Endothelial cell of umbilical vein (primary cell): ENCODE measurements around the gene PDZD4. TPM values are rescaled to one million over a fixed set of nuclear protein-coding genes. Genes with fewer than 3 reads are reported as not detected.

Experiments
- BruUV-seq: library from RNA; stranded (reverse); fragments of 400-500 nt; replicated peaks from 2 replicates; lab custom pipeline; 2021; lab: Mats Ljungman, UMichigan
- CTCF ChIA-PET: fragments of 300-600, 350-600 bp; sonication (Branson Sonifier 250); formaldehyde crosslinking; loops from one replicate; lab custom pipeline; 2021; ENCODE audit warnings: antibody characterized with exemption, inconsistent platforms; lab: Charles Lee
- POLR2A ChIA-PET: fragments of 300-600, 350-600 bp; sonication (Branson Sonifier 250); formaldehyde crosslinking; loops from one replicate; lab custom pipeline; 2021; ENCODE audit warnings: antibody characterized with exemption, inconsistent platforms; lab: Charles Lee
- DNase-seq: peaks from one replicate; pipeline ENCODE4 v3.0.0-alpha.2; 2011; ENCODE audit warnings: low read depth, low spot score
- FAIRE-seq: peaks from 2 replicates; lab custom pipeline; 2011; peaks lifted over from hg19 to GRCh38; lab: Jason Lieb, UNC
- H2AFZ ChIP-seq: 2 replicates; pipeline ENCODE4 v1.6.0; 2012; ENCODE audit warnings: low read depth, low read length, control low read depth, inconsistent platforms
- H3K27ac ChIP-seq: 2 replicates; pipeline ENCODE4 v1.5.1; 2011; ENCODE audit warnings: low read depth, mild to moderate bottlenecking, control low read depth, low read length, moderate library complexity; ENCODE audit not compliant: insufficient read depth
- H3K27me3 ChIP-seq, 2 experiments: 2 replicates each; pipeline versions ENCODE4 v1.6.0 to v1.6.1; 2011; ENCODE audit warnings: low read length in 2 of 2, mixed read lengths in 1 of 2; ENCODE audit not compliant: control insufficient read depth in 2 of 2, insufficient read depth in 2 of 2
- H3K36me3 ChIP-seq, 2 experiments: 2 replicates in 1 of 2; 3 replicates in 1 of 2; pipeline ENCODE4 v1.5.1; 2011; ENCODE audit warnings: low read length in 2 of 2, mild to moderate bottlenecking in 1 of 2, moderate library complexity in 1 of 2; ENCODE audit not compliant: control insufficient read depth in 2 of 2, insufficient read depth in 2 of 2; ENCODE audit errors: extremely low read depth in 1 of 2
- H3K4me1 ChIP-seq: 3 replicates; pipeline ENCODE4 v1.5.1; 2011; ENCODE audit warnings: mild to moderate bottlenecking, low read length; ENCODE audit not compliant: control insufficient read depth, insufficient read depth; ENCODE audit errors: extremely low read depth
- H3K4me2 ChIP-seq: 2 replicates; pipeline ENCODE4 v1.6.1; 2011; ENCODE audit warnings: low read length, control low read depth, mixed read lengths; ENCODE audit not compliant: insufficient read depth
- H3K4me3 ChIP-seq, 3 experiments: fragments of 200-600 bp in 1 of 3; sonication (generic), shearing (Covaris generic) in 1 of 3; replicated peaks in 1 of 3; 2 replicates each; pipeline ENCODE4 v1.5.1; 2011 to 2016; ENCODE audit warnings: control low read depth in 3 of 3, low read length in 3 of 3, mild to moderate bottlenecking in 2 of 3, inconsistent platforms in 1 of 3, low read depth in 1 of 3, moderate library complexity in 1 of 3; ENCODE audit not compliant: insufficient read depth in 1 of 3
- H3K79me2 ChIP-seq: 2 replicates; pipeline ENCODE4 v1.6.0; 2012; ENCODE audit warnings: low read length, inconsistent platforms; ENCODE audit not compliant: control insufficient read depth, insufficient read depth
- H3K9ac ChIP-seq: replicated peaks from 2 replicates; pipeline ENCODE3; 2011; ENCODE audit warnings: low read length, control low read depth; ENCODE audit not compliant: insufficient read depth; ENCODE audit errors: extremely low read depth
- H3K9me1 ChIP-seq: replicated peaks from 3 replicates; pipeline ENCODE4 v1.6.0; 2011; ENCODE audit warnings: mild to moderate bottlenecking, low read length; ENCODE audit not compliant: control insufficient read depth, insufficient read depth; ENCODE audit errors: extremely low read depth
- H3K9me3 ChIP-seq: replicated peaks from 2 replicates; pipeline ENCODE4 v1.5.1; 2012; ENCODE audit warnings: low read length, inconsistent platforms; ENCODE audit not compliant: control insufficient read depth, insufficient read depth
- H4K20me1 ChIP-seq: replicated peaks from 2 replicates; pipeline ENCODE3; 2011; ENCODE audit warnings: mild to moderate bottlenecking, low read length; ENCODE audit not compliant: control insufficient read depth, insufficient read depth; ENCODE audit errors: extremely low read depth
- EZH2 ChIP-seq: IDR thresholded peaks from 2 replicates; pipeline ENCODE4 v1.6.1; 2012; ENCODE audit warnings: borderline replicate concordance, low read depth, mild to moderate bottlenecking, moderate library complexity, low read length, inconsistent platforms; ENCODE audit not compliant: severe bottlenecking
- FOS ChIP-seq: IDR thresholded peaks from 2 replicates; pipeline ENCODE4 v1.6.1; 2011; ENCODE audit warnings: mild to moderate bottlenecking, low read length, moderate library complexity, borderline replicate concordance; ENCODE audit not compliant: insufficient read depth
- GATA2 ChIP-seq: IDR thresholded peaks from 2 replicates; pipeline ENCODE4 v1.7.0; 2011; ENCODE audit warnings: low read depth, mild to moderate bottlenecking, moderate library complexity, mixed read lengths, low read length; ENCODE audit not compliant: insufficient read length, insufficient read depth
- JUN ChIP-seq: IDR thresholded peaks from 2 replicates; pipeline ENCODE4 v1.6.1; 2011; ENCODE audit warnings: borderline replicate concordance, low read depth; ENCODE audit not compliant: insufficient read length, insufficient read depth
- MYC ChIP-seq: IDR thresholded peaks from one replicate; pipeline ENCODE4 v1.6.1; 2011; ENCODE audit warnings: mild to moderate bottlenecking, low read depth, low read length
- POLR2A ChIP-seq: IDR thresholded peaks from 2 replicates; pipeline ENCODE4 v1.6.1; 2012; ENCODE audit warnings: low read depth, mild to moderate bottlenecking, control low read depth, low read length
- POLR2AphosphoS5 ChIP-seq: IDR thresholded peaks from 2 replicates; pipeline ENCODE4 v1.6.1; 2012; ENCODE audit warnings: low read depth, mild to moderate bottlenecking, control low read depth, low read length, moderate library complexity; ENCODE audit not compliant: insufficient read depth
- dilution Hi-C: fragments of 300-500 bp; cut with MboI; formaldehyde crosslinking; loops from one replicate; pipeline ENCODE4 v1.15.0; 2019; ENCODE audit warnings: low sequenced_read_pairs; ENCODE audit not compliant: extremely low pct_ligation_motif_present
- intact Hi-C: fragments of 100-400 bp; cut with micrococcal nuclease; formaldehyde crosslinking; loops from one replicate; pipeline ENCODE4 v1.10.0; 2022
- polyA plus RNA-seq, 4 experiments: library from polyadenylated mRNA; depleted of rRNA in 3 of 4; stranded (reverse) in 3 of 4; unstranded in 1 of 4; fragments of >200 nt; gene quantifications; 2 replicates each; pipeline versions ENCODE4 v1.2.1 to v1.2.3, GENCODE V29; 2011 to 2012; ENCODE audit warnings: missing spikeins in 1 of 4
- total RNA-seq: library from RNA; stranded (reverse); gene quantifications from 2 replicates; pipeline ENCODE4 v1.2.3, GENCODE V29; 2021
- TF ChIP-seq, protein P1 (sequence below): IDR thresholded peaks from 2 replicates; pipeline ENCODE4 v1.6.1; 2011; ENCODE audit not compliant: insufficient read depth, insufficient read length
- TF ChIP-seq, protein P2 (sequence below), 2 donors: IDR thresholded peaks; 1 replicate in 1 of 2; 2 replicates in 1 of 2; pipeline ENCODE4 v1.5.1; 2011; ENCODE audit warnings: low read length in 2 of 2, mild to moderate bottlenecking in 2 of 2, moderate library complexity in 2 of 2, control low read depth in 1 of 2, inconsistent platforms in 1 of 2, low read depth in 1 of 2; ENCODE audit not compliant: insufficient read depth in 1 of 2; ENCODE audit errors: extremely low read depth in 1 of 2

PDZD4 gene
- total and polyA plus RNA-seq, 2 donors (not counting 3 experiments of a cell fraction or from before 2014, with no cell fraction given) = 0.07 to 0.09 TPM

DNA sequence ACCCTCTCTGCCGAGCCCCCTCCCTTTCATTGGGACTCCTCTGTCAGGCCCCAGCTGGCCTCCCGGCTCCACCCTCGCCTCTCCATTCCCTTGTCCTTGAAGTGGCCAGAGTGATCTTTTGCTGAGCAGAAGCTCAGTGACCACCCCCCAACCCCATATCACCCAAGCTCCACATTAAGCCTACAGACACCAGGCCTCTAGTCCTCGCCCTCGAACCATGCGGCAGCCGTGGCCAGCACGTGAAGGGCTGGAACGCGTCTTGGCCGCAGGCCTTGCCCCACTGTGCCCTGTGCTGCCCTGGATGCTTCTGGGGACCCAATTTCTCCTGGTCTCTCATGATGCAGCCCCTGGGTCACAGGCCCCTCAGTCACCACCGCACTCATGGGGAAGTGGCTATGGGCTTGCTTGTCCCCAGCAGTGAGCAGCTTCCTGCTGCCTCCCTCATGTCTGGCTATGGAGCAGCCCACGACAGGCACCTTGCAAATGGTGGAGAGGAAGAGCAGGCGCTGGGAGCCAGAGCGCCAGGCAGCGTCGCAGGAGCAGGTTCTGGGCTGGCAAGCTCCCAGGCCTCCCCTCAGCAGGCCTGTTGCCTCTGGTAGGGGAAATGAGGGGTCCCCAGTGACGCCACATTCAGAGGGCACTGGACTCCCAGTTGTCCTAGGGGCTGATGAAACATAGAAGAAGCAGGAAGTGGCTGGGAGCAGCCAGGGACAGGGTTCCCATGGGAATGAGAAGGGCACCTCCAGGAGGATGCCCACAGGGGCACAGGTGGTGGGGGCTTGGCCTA is 50.3 kb downstream of the PDZD4 start:
- no peaks in the 10 kb centered on the region for H4K20me1 ChIP-seq
- no peaks in the 10 kb centered on the region for H3K27me3 ChIP-seq
- no peak overlapping the region for H3K4me3 ChIP-seq
- DNase-seq (no peak), FAIRE-seq (no peak)
- H3K4me1 ChIP-seq = no peaks in the 10 kb centered on the region
- no peak overlapping the region for H3K9ac ChIP-seq
- H3K36me3 ChIP-seq = peaks cover 0 to 5% of the 10 kb centered on the region in 2 experiments
- H3K27ac ChIP-seq = no peak overlapping the region
- H2AFZ ChIP-seq = no peak overlapping the region
- intact Hi-C loops = no loop called here
- no peaks in the 10 kb centered on the region for H3K9me1 ChIP-seq
- no TSS peak for BruUV-seq
- ChIA-PET CTCF (interaction anchor here (1.1 to 1.3 kb wide), 2 partner anchors 12 to 14 kb away, joined by 3 read pairs; no protein-coding TSS in a partner anchor), POLR2A (no interaction called here)
- no peak overlapping the region for H3K4me2 ChIP-seq
- TF ChIP-seq EZH2 (no peak), POLR2A (no peak), GATA2 (no peak), JUN (no peak), POLR2AphosphoS5 (no peak), FOS (no peak), MYC (no peak)
- TF ChIP-seq, protein P1, sequence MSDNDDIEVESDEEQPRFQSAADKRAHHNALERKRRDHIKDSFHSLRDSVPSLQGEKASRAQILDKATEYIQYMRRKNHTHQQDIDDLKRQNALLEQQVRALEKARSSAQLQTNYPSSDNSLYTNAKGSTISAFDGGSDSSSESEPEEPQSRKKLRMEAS = no peak
- TF ChIP-seq, protein P2, sequence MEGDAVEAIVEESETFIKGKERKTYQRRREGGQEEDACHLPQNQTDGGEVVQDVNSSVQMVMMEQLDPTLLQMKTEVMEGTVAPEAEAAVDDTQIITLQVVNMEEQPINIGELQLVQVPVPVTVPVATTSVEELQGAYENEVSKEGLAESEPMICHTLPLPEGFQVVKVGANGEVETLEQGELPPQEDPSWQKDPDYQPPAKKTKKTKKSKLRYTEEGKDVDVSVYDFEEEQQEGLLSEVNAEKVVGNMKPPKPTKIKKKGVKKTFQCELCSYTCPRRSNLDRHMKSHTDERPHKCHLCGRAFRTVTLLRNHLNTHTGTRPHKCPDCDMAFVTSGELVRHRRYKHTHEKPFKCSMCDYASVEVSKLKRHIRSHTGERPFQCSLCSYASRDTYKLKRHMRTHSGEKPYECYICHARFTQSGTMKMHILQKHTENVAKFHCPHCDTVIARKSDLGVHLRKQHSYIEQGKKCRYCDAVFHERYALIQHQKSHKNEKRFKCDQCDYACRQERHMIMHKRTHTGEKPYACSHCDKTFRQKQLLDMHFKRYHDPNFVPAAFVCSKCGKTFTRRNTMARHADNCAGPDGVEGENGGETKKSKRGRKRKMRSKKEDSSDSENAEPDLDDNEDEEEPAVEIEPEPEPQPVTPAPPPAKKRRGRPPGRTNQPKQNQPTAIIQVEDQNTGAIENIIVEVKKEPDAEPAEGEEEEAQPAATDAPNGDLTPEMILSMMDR (IDR thresholded peaks at IDR 0.05; ENCODE audit: extremely low read depth in 1 of 2, insufficient read depth in 1 of 2, low read depth in 1 of 2, low read length in 2 of 2) = no peak
- no peaks in the 10 kb centered on the region for H3K9me3 ChIP-seq
- no peaks in the 10 kb centered on the region for H3K79me2 ChIP-seq
- dilution Hi-C loops = no loop called here
